ENCODE results near the gene CAPRIN1.

Gene CAPRIN1

DNA sequence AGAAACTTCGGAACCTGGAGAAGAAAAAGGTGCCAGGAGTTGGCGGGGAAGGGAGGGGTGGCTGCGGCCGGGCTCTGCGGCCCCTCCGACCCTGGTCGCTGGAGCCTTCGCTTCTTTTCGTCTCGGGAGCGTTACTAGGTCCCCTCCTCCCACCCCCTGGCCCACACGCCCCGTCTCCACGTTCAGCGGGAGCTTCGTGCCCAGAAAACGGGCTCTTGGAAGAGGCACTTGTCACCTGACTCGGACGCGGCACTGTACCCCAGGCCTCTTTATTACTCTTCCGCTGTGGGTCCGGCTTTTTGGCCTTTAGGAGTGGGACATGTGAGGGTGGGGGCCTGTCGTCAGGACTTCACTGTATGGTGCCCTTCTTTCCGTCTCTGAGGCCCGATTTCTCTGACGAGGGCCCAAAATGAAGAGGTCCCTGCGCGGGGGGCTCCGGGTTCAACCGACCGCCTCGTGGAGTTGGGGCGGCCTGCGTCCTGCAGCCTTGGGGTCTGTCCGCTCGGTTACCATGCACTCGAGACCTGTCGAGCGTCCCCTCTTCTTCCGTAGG lies 1.2 kb downstream of the CAPRIN1 start:
- TF ChIP-seq, protein P1, sequence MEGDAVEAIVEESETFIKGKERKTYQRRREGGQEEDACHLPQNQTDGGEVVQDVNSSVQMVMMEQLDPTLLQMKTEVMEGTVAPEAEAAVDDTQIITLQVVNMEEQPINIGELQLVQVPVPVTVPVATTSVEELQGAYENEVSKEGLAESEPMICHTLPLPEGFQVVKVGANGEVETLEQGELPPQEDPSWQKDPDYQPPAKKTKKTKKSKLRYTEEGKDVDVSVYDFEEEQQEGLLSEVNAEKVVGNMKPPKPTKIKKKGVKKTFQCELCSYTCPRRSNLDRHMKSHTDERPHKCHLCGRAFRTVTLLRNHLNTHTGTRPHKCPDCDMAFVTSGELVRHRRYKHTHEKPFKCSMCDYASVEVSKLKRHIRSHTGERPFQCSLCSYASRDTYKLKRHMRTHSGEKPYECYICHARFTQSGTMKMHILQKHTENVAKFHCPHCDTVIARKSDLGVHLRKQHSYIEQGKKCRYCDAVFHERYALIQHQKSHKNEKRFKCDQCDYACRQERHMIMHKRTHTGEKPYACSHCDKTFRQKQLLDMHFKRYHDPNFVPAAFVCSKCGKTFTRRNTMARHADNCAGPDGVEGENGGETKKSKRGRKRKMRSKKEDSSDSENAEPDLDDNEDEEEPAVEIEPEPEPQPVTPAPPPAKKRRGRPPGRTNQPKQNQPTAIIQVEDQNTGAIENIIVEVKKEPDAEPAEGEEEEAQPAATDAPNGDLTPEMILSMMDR (IDR thresholded peaks at IDR 0.05), result no peak

DNA sequence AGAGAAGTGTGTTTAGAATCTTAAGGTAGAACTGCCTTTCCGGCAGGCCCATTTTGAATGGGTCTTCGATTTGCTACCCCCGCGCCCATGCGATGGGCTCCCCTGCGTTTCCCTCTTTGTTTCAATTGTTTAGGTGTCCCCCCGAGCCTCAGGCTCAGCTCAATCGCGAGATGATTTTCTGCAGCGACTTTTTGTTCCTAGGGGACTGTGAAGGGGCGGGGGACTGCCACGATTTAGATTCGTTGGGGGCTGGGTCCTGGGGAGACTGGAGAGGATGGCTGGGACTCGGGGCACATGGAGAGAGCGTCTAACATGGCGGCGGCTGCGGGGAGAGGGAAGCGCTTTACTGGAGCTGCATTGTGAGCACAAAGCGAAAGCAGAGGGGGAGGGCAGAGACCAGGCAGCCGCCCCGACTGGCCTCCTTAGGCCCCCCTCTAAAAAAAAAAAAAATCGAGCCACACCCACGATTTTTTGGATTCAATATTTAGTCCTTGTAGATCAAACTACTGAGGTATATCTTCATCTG lies 1.7 kb downstream of the CAPRIN1 start:
- TF ChIP-seq, protein P1 (IDR thresholded peaks at IDR 0.05), result no peak

DNA sequence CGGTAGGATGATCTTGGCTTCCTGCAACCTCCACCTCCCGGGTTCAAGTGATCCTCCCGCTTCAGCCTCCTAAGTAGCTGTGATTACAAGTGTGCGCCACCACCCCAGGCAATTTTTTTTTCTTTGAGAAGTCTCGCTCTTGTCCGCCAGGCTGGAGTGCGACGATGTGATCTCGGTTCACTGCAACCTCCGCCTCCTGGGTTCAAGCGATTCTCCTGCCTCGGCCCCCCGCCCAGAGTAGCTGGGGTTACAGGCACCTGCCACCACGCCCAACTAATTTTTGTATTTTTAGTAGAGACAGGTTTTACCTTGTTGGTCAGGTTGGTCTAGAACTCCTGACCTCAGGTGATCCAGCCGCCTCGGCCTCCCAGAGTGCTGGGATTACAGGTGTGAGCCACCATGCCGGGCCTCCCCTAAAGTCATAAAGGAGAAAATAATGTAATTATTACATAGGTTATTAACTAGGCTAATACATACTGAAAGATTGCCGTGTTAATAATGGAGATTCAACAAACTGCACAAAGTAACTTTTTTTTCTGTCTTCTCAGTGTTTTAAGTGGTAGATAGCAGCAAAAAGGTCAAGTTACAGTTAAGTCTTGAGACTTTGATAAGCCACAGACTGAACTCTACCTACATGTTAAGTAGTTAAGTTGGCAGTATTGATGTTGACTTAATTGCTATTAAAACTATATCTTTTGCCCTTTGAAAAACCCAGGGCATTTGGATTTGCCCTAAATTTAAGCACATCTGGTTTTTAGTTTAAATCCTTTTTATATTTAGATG lies 3.9 kb downstream of the CAPRIN1 start:
- TF ChIP-seq, protein P1 (IDR thresholded peaks at IDR 0.05), result no peak

DNA sequence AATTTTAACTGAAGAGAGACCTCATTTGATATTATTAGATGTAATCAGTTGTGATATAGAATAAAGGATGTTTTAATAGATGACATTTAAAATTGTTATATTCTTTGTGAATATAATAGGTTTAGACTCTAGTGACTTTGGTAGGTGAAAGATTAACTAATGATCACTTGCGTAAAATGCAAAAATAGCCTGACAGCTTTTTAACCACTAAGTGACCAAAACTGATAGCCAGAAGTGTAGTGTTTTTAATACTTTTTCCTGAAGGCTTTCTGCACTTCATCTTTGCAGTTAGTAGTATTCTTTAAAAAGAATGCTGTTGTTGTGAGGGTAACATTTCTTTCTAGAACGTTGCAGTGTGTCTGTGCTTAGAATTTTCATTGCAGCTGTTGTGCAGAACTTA lies 5.1 kb downstream of the CAPRIN1 start:
- TF ChIP-seq, protein P1 (IDR thresholded peaks at IDR 0.05), result no peak

GRCh38 chr11:34063061-34063795 lies 11.7 kb downstream of the CAPRIN1 start:
- TF ChIP-seq, protein P1 (IDR thresholded peaks at IDR 0.05), result no peak

- TF ChIP-seq, protein P1 (IDR thresholded peaks at IDR 0.05), result no peak
Observed at GRCh38 chr11:34064291-34064690, 12.8 kb downstream of the CAPRIN1 start.

DNA sequence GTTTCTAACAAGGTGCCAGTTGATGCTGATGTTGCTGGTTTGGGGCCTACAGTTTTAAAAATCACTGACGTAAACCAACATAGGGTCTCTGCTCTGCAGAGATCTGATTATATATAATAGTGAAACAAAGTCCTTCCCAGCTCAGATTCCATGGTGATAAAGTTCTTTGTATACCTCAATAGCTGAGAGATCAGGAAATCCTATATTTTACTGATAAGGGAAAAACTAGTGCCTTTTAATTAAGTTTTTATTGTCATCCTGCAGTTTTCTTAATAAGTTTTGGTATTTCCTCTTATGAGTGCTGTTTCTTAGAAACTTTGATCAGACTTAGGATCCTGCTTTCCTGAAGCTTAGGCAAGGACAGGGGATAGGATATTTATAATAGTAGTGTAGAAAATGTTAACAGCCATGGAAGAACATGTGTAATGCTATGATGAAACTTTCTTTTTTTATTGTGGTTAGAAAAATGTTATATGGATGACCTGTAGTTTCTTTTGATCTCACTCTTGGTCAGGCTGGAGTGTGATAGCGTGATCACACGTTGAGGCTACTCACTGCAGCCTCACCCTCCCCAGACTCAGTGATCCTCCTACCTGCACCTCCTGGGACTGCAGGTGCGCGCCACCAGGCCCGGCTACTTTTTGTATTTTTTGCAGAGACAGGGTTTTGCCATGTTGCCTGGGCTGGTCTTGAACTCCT lies 14.1 kb downstream of the CAPRIN1 start:
- TF ChIP-seq, protein P1 (IDR thresholded peaks at IDR 0.05), result no peak

Data from LNCAP (cell line).